ENCODE measurements around the gene KLK15. TPM values are rescaled to one million over a fixed set of nuclear protein-coding genes. Genes with fewer than 3 reads are reported as not detected.

The KLK15 gene
- total and polyA plus RNA-seq, 2 of the 8 experiments (the other 6 are each of a cell fraction or from before 2014, with no cell fraction given): not detected

DNA sequence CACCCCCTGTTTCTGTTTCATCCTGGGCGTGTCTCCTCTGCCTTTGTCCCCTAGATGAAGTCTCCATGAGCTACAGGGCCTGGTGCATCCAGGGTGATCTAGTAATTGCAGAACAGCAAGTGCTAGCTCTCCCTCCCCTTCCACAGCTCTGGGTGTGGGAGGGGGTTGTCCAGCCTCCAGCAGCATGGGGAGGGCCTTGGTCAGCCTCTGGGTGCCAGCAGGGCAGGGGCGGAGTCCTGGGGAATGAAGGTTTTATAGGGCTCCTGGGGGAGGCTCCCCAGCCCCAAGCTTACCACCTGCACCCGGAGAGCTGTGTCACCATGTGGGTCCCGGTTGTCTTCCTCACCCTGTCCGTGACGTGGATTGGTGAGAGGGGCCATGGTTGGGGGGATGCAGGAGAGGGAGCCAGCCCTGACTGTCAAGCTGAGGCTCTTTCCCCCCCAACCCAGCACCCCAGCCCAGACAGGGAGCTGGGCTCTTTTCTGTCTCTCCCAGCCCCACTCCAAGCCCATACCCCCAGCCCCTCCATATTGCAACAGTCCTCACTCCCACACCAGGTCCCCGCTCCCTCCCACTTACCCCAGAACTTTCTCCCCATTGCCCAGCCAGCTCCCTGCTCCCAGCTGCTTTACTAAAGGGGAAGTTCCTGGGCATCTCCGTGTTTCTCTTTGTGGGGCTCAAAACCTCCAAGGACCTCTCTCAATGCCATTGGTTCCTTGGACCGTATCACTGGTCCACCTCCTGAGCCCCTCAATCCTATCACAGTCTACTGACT is 21.4 kb upstream of the KLK15 start, which contains the start of gene KLK3:
Gene KLK3 (plus strand): TSS at position 280 of the 775 bp plus-strand sequence. CDS start 41 bp downstream, at position 321.
- Histone ChIP-seq H3K79me1 (ENCODE audit: low read depth, low read length) (no peaks in the 10 kb centered on the region), H3K23me2 (ENCODE audit: low read depth, low read length) (no peaks in the 10 kb centered on the region)

More for the DNA sequence above, 21.4 kb upstream of the KLK15 start, which contains the start of gene KLK3:
- DNase-seq (ENCODE audit: low read depth in 1 of 2, low spot score in 2 of 2): no peak
- H3K14ac ChIP-seq (ENCODE audit: insufficient read length): no peak within 1 kb of the TSS
- no peaks in the 10 kb centered on the region for H3K79me2 ChIP-seq (ENCODE audit: control insufficient read depth in 1 of 2, insufficient read depth in 2 of 2, low read length in 2 of 2)
- H3K4me1 ChIP-seq (replicated peaks in 1 of 4; ENCODE audit: control insufficient read depth in 3 of 4, insufficient read depth in 4 of 4, low read length in 3 of 4): peaks cover 0 to 14% (median 6%) of the 10 kb centered on the region in 4 experiments; a peak in 5 of 7 replicates
- no peak within 1 kb of the TSS for H2AFZ ChIP-seq (ENCODE audit: low read length)
- no peak within 1 kb of the TSS for H3K56ac ChIP-seq (replicated peaks; ENCODE audit: insufficient read length, low read depth, low read length)
- no peak within 1 kb of the TSS for H2BK12ac ChIP-seq (ENCODE audit: low read depth, low read length)
- H2BK120ac ChIP-seq (replicated peaks; ENCODE audit: low read depth, low read length): no peak within 1 kb of the TSS
- no peak within 1 kb of the TSS for H2BK5ac ChIP-seq (ENCODE audit: low read depth, low read length)
- ChIA-PET CTCF (ENCODE audit: partially characterized antibody) (interaction anchor here (1.0 to 2.3 kb wide), 4 partner anchors 12 to 151 kb away, joined by 3 to 7 read pairs (median 4); no protein-coding TSS in a partner anchor), POLR2A (ENCODE audit: partially characterized antibody) (interaction anchor here (0.9 to 4.9 kb wide), 4 partner anchors 9 to 130 kb away, joined by 3 to 31 read pairs (median 8); no protein-coding TSS in a partner anchor)
- H3K18ac ChIP-seq (ENCODE audit: extremely low read depth, low read length): no peak within 1 kb of the TSS
- H3K4ac ChIP-seq (replicated peaks; ENCODE audit: insufficient read length, low read depth, low read length): no peak within 1 kb of the TSS
- H2BK15ac ChIP-seq (ENCODE audit: low read length): no peak within 1 kb of the TSS
- 0 out of 7 replicates have a peak, but pooled peaks cover 0 to 3% (median 0%) of the 10 kb centered on the region in 4 experiments for H3K27me3 ChIP-seq (replicated peaks in 1 of 4; ENCODE audit: control insufficient read depth in 3 of 4, extremely low read depth in 1 of 4, insufficient read depth in 3 of 4, low read length in 3 of 4)
- no peak within 1 kb of the TSS for H3K23ac ChIP-seq (ENCODE audit: insufficient read length)
- H3K9me3 ChIP-seq (ENCODE audit: insufficient read depth in 2 of 2, low read depth in 1 of 2, low read length in 1 of 2): no peaks in the 10 kb centered on the region
- H3K4me3 ChIP-seq (ENCODE audit: extremely low read depth in 1 of 4, insufficient read depth in 2 of 4, low read depth in 3 of 4, low read length in 4 of 4): no peak within 1 kb of the TSS
- no peaks in the 10 kb centered on the region for H3K36me3 ChIP-seq (ENCODE audit: control insufficient read depth in 2 of 4, insufficient read depth in 4 of 4, low read length in 3 of 4)
- no peak within 1 kb of the TSS for H4K8ac ChIP-seq (ENCODE audit: extremely low read depth, insufficient read depth, low read length)
- WGBS, 2 experiments (ENCODE audit: extremely low coverage in 1 of 2, insufficient coverage in 1 of 2, insufficient read length in 1 of 2, insufficient replicate concordance in 2 of 2, low coverage in 1 of 2, low lambda C conversion rate in 2 of 2, missing lambda C conversion rate in 1 of 2): 72% methylated on average over 9 of the region's 9 CpGs; no CpG with 5 or more reads in 1 of the 2 experiments
- TF ChIP-seq EP300 (IDR thresholded peaks at IDR 0.05; ENCODE audit: borderline replicate concordance in 1 of 2, low read depth in 2 of 2, low read length in 2 of 2): no peak
- no peaks in the 10 kb centered on the region for H4K20me1 ChIP-seq (replicated peaks in 1 of 2; ENCODE audit: control insufficient read depth in 1 of 2, insufficient read depth in 2 of 2, low read length in 2 of 2)
- H4K91ac ChIP-seq (replicated peaks; ENCODE audit: insufficient read length, low read length): no peak within 1 kb of the TSS
- no peak within 1 kb of the TSS for H3K27ac ChIP-seq (ENCODE audit: low read depth, low read length)
- no peak within 1 kb of the TSS for H3K4me2 ChIP-seq (ENCODE audit: insufficient read depth in 1 of 2, low read depth in 2 of 2, low read length in 2 of 2)
- H2AK5ac ChIP-seq (ENCODE audit: low read depth, low read length): no peak within 1 kb of the TSS
- H3K9ac ChIP-seq (replicated peaks in 1 of 4; ENCODE audit: extremely low read depth in 1 of 4, low read depth in 3 of 4, low read length in 3 of 4): no peak within 1 kb of the TSS
- no peak within 1 kb of the TSS for H4K5ac ChIP-seq (ENCODE audit: insufficient read length, low read depth, low read length)
- H2BK20ac ChIP-seq (ENCODE audit: low read length): no peak within 1 kb of the TSS
- no peak for FAIRE-seq

All from H1 (cell line).